Trophoblast cell (in vitro differentiated cells and primary cell): ENCODE data around the gene HLCS.
A peak's percentile ranks its signal among the peaks of the same experiment; 100 is the strongest.

Experiments used
- DNase-seq, 2 donors: peaks; one replicate each; pipeline ENCODE4 v3.0.0-alpha.2; 2016
- H2AFZ ChIP-seq: 2 replicates; pipeline ENCODE4 v1.6.1; 2013; ENCODE audit warnings: low read length, moderate library complexity, mild to moderate bottlenecking; ENCODE audit not compliant: insufficient read depth, poor library complexity
- H2AK5ac ChIP-seq: 2 replicates; pipeline ENCODE4 v1.6.1; 2013; ENCODE audit warnings: mild to moderate bottlenecking, low read length
- H2BK120ac ChIP-seq: 2 replicates; pipeline ENCODE4 v1.6.1; 2013; ENCODE audit warnings: low read length, mild to moderate bottlenecking, moderate library complexity; ENCODE audit not compliant: insufficient read depth, poor library complexity
- H2BK12ac ChIP-seq: 2 replicates; pipeline ENCODE4 v1.6.1; 2013; ENCODE audit warnings: mild to moderate bottlenecking, low read length, moderate library complexity
- H2BK5ac ChIP-seq: 2 replicates; pipeline ENCODE4 v1.6.1; 2013; ENCODE audit warnings: low read length, low read depth, moderate library complexity, mild to moderate bottlenecking; ENCODE audit not compliant: poor library complexity
- H3K14ac ChIP-seq: 2 replicates; pipeline ENCODE4 v1.6.1; 2013; ENCODE audit warnings: mild to moderate bottlenecking, low read length
- H3K18ac ChIP-seq: 2 replicates; pipeline ENCODE4 v1.6.1; 2013; ENCODE audit warnings: mild to moderate bottlenecking, low read length
- H3K23ac ChIP-seq: 2 replicates; pipeline ENCODE4 v1.6.1; 2013; ENCODE audit warnings: low read length
- H3K27ac ChIP-seq: 2 replicates; pipeline ENCODE4 v1.5.1; 2013; ENCODE audit warnings: low read depth, mild to moderate bottlenecking, inconsistent platforms, low read length, moderate library complexity
- H3K27me3 ChIP-seq: 2 replicates; pipeline ENCODE4 v1.6.1; 2013; ENCODE audit warnings: inconsistent platforms, mild to moderate bottlenecking, low read length, moderate library complexity; ENCODE audit not compliant: insufficient read depth
- H3K36me3 ChIP-seq, 2 experiments: 1 replicate in 1 of 2; 2 replicates in 1 of 2; pipeline ENCODE4 v1.6.1; 2013; ENCODE audit warnings: low read length in 2 of 2, mild to moderate bottlenecking in 2 of 2, moderate library complexity in 1 of 2; ENCODE audit not compliant: insufficient read depth in 2 of 2, control insufficient read depth in 1 of 2
- H3K4ac ChIP-seq: 2 replicates; pipeline ENCODE4 v1.6.1; 2013; ENCODE audit warnings: low read depth, mild to moderate bottlenecking, low read length, moderate library complexity
- H3K4me1 ChIP-seq, 2 experiments: 1 replicate in 1 of 2; 2 replicates in 1 of 2; pipeline ENCODE4 v1.6.1; 2013; ENCODE audit warnings: low read length in 2 of 2, mild to moderate bottlenecking in 2 of 2, moderate library complexity in 1 of 2; ENCODE audit not compliant: insufficient read depth in 2 of 2, control insufficient read depth in 1 of 2
- H3K4me2 ChIP-seq: 2 replicates; pipeline ENCODE4 v1.6.1; 2013; ENCODE audit warnings: inconsistent platforms, mild to moderate bottlenecking, low read length, moderate library complexity
- H3K4me3 ChIP-seq: 2 replicates; pipeline ENCODE4 v1.5.1; 2013; ENCODE audit warnings: mild to moderate bottlenecking, low read depth, low read length, inconsistent platforms
- H3K79me1 ChIP-seq: one replicate; pipeline ENCODE4 v1.6.1; 2013; ENCODE audit warnings: low read length
- H3K79me2 ChIP-seq: 2 replicates; pipeline ENCODE4 v1.6.1; 2013; ENCODE audit warnings: low read length, mild to moderate bottlenecking; ENCODE audit not compliant: control insufficient read depth, insufficient read depth, poor library complexity
- H3K9ac ChIP-seq: 2 replicates; pipeline ENCODE4 v1.6.1; 2013; ENCODE audit warnings: mild to moderate bottlenecking, low read length
- H3K9me3 ChIP-seq: 2 replicates; pipeline ENCODE4 v1.6.1; 2013; ENCODE audit warnings: low read depth, mild to moderate bottlenecking, control low read depth, inconsistent platforms, low read length; ENCODE audit not compliant: insufficient read depth
- H4K12ac ChIP-seq: 2 replicates; pipeline ENCODE4 v1.6.1; 2013; ENCODE audit warnings: low read depth, mild to moderate bottlenecking, low read length, moderate library complexity
- H4K8ac ChIP-seq: 2 replicates; pipeline ENCODE4 v1.6.1; 2013; ENCODE audit warnings: low read depth, mild to moderate bottlenecking, low read length, moderate library complexity
- H4K91ac ChIP-seq: one replicate; pipeline ENCODE4 v1.6.1; 2013; ENCODE audit warnings: low read depth, mild to moderate bottlenecking, low read length, moderate library complexity
- whole genome bisulfite sequencing: extraction: QIAGEN DNeasy Blood & Tissue Kit; methylation state at CpG from one replicate; pipeline ENCODE4 v1.1.7; 2013; ENCODE audit warnings: missing lambda C conversion rate; ENCODE audit not compliant: insufficient read length, insufficient coverage; ENCODE audit errors: extremely low coverage; 5-methylcytosine and 5-hydroxymethylcytosine counted together

The HLCS gene

GRCh38 chr21:36856643-36857042 lies 109.8 kb downstream of the HLCS start:
- H2BK120ac ChIP-seq: no peak overlapping the region
- H3K79me1 ChIP-seq: peaks cover 2% of the 10 kb centered on the region
- H4K8ac ChIP-seq: no peak overlapping the region
- no peak overlapping the region for H3K18ac ChIP-seq
- H3K27me3 ChIP-seq: no peaks in the 10 kb centered on the region
- no peak for DNase-seq
- no peaks in the 10 kb centered on the region for H3K79me2 ChIP-seq
- no peak overlapping the region for H3K27ac ChIP-seq
- H3K4me1 ChIP-seq: peaks cover 2 to 11% of the 10 kb centered on the region in 2 experiments
- no peaks in the 10 kb centered on the region for H3K36me3 ChIP-seq
- H4K12ac ChIP-seq: no peak overlapping the region
- no peak overlapping the region for H2BK5ac ChIP-seq
- no peak overlapping the region for H3K4me3 ChIP-seq
- no peak overlapping the region for H3K9ac ChIP-seq
- H2AFZ ChIP-seq: no peak overlapping the region
- H3K9me3 ChIP-seq: no peaks in the 10 kb centered on the region
- no peak overlapping the region for H3K4me2 ChIP-seq
- no CpG with 5 or more reads among the region's 3 CpGs for WGBS
- no peak overlapping the region for H2BK12ac ChIP-seq
- no peak overlapping the region for H3K4ac ChIP-seq
- H3K23ac ChIP-seq: no peak overlapping the region
- no peak overlapping the region for H2AK5ac ChIP-seq
- H3K14ac ChIP-seq: no peak overlapping the region
- no peak overlapping the region for H4K91ac ChIP-seq

GRCh38 chr21:36854391-36854790 lies 112.1 kb downstream of the HLCS start:
- no peak overlapping the region for H3K27ac ChIP-seq
- no CpG with 5 or more reads among the region's 5 CpGs for WGBS
- H2AFZ ChIP-seq: no peak overlapping the region
- H3K4me1 ChIP-seq: no peaks in the 10 kb centered on the region
- peak; percentile 9 to 63 for DNase-seq
- no peak overlapping the region for H3K14ac ChIP-seq
- H3K4me2 ChIP-seq: no peak overlapping the region
- H4K12ac ChIP-seq: no peak overlapping the region
- no peak overlapping the region for H3K9ac ChIP-seq
- no peak overlapping the region for H2BK12ac ChIP-seq
- no peak overlapping the region for H4K8ac ChIP-seq
- no peak overlapping the region for H2BK120ac ChIP-seq
- H3K79me1 ChIP-seq: no peaks in the 10 kb centered on the region
- no peak overlapping the region for H2BK5ac ChIP-seq
- H3K9me3 ChIP-seq: no peaks in the 10 kb centered on the region
- no peak overlapping the region for H3K4ac ChIP-seq
- no peak overlapping the region for H3K18ac ChIP-seq
- H3K4me3 ChIP-seq: no peak overlapping the region
- no peak overlapping the region for H3K23ac ChIP-seq
- no peaks in the 10 kb centered on the region for H3K79me2 ChIP-seq
- H3K36me3 ChIP-seq: no peaks in the 10 kb centered on the region
- no peaks in the 10 kb centered on the region for H3K27me3 ChIP-seq
- H4K91ac ChIP-seq: no peak overlapping the region
- no peak overlapping the region for H2AK5ac ChIP-seq

DNA sequence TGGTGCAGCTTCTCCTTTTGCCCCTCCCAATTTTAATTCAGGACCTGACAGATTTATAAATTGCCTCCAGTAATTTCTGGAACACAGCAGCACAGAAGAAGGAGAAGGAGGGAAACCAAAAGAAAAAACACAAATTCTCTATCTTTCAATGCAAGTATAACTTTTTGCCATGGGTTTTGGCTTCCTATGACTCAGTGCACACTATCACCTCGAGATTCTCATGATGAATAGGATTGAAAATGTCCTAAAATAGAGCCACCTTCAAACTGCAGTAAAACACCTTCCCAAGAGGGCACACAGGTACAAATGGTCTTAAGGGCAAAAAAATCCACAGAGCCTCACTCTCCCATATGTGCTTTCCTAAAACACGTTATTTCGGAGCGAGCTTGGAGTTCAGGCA lies 113.6 kb downstream of the HLCS start:
- no CpG with 5 or more reads among the region's 4 CpGs for whole genome bisulfite sequencing
- Histone ChIP-seq H3K79me2 (no peaks in the 10 kb centered on the region), H2BK12ac (no peak overlapping the region), H3K14ac (no peak overlapping the region), H3K4ac (no peak overlapping the region), H3K23ac (no peak overlapping the region), H2BK5ac (no peak overlapping the region), H3K4me1 (no peaks in the 10 kb centered on the region), H3K27ac (no peak overlapping the region), H3K4me3 (no peak overlapping the region), H4K91ac (no peak overlapping the region), H3K18ac (no peak overlapping the region), H3K27me3 (no peaks in the 10 kb centered on the region), H3K9me3 (no peaks in the 10 kb centered on the region), H4K12ac (no peak overlapping the region), H3K36me3 (no peaks in the 10 kb centered on the region), H2BK120ac (no peak overlapping the region), H4K8ac (no peak overlapping the region), H2AFZ (no peak overlapping the region), H3K79me1 (no peaks in the 10 kb centered on the region), H2AK5ac (no peak overlapping the region), H3K9ac (no peak overlapping the region), H3K4me2 (no peak overlapping the region)
- no peak for DNase-seq

DNA sequence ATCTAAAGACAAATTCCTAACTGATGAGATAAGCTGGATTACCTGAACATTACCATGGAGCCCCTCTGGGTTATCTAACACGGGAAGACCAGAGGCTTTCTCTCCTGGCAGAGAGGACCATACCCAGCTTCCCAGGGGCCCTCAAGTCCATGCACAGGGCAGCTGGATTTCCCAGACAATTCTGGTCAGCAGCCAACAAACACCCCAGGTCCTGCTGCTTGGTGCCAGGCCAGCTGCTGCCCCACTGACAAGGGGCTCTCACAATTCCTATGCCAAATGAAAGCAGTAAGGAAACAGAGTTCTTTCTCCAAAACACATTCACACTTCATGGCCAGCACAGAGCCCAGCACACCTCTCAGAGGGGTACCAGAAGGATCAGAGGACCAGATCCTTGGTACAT lies 114.2 kb downstream of the HLCS start:
- no peak overlapping the region for H4K91ac ChIP-seq
- WGBS: no CpG with 5 or more reads among the region's 1 CpG
- H4K12ac ChIP-seq: no peak overlapping the region
- no peak overlapping the region for H3K27ac ChIP-seq
- no peak overlapping the region for H2BK120ac ChIP-seq
- no peak overlapping the region for H2BK12ac ChIP-seq
- H3K4me2 ChIP-seq: no peak overlapping the region
- no peak overlapping the region for H3K18ac ChIP-seq
- no peak overlapping the region for H3K9ac ChIP-seq
- no peak overlapping the region for H2AK5ac ChIP-seq
- no peaks in the 10 kb centered on the region for H3K36me3 ChIP-seq
- H3K14ac ChIP-seq: no peak overlapping the region
- no peaks in the 10 kb centered on the region for H3K79me2 ChIP-seq
- no peak overlapping the region for H4K8ac ChIP-seq
- no peak for DNase-seq
- H3K27me3 ChIP-seq: no peaks in the 10 kb centered on the region
- no peaks in the 10 kb centered on the region for H3K79me1 ChIP-seq
- H3K4me3 ChIP-seq: no peak overlapping the region
- H3K4me1 ChIP-seq: no peaks in the 10 kb centered on the region
- H3K23ac ChIP-seq: no peak overlapping the region
- H3K9me3 ChIP-seq: no peaks in the 10 kb centered on the region
- H3K4ac ChIP-seq: no peak overlapping the region
- H2BK5ac ChIP-seq: no peak overlapping the region
- H2AFZ ChIP-seq: no peak overlapping the region
